GM21786 (cell line): ENCODE data around the gene CFAP77.
"Not testable (repeated sequence)": the region's sequence is repeated elsewhere in the genome, so short reads cannot be mapped to it uniquely, and the experiment has no call there.

ENCODE experiments used
- ATAC-seq: cut with Tn5 transposase; IDR thresholded peaks from one replicate; pipeline ENCODE4 v1.9.1; 2021; ENCODE audit not compliant: unreplicated experiment

Gene CFAP77

GRCh38 chr9:132545578-132545977 is 135.6 kb downstream of the CFAP77 start:
- no peak for ATAC-seq

GRCh38 chr9:132546148-132547051 is 136.4 kb downstream of the CFAP77 start:
- no peak for ATAC-seq

DNA sequence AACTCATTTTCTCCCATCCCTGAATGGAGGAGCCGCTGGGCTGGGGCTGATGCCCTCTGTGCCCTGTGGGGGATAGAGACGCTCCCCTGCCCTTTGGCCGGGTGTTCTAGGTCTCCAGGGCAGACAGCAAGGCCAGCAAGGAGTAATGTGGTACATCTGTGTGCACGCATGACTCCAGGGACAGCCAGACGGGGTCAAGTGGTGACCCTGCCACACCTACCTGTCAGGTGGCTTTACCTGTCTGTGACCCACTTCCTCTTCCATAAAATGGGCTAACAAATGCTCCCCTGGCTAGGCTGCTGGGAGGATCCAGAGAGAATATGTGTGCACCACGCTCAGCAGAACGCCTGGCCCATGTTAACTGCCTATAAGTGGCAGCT is 137.0 kb downstream of the CFAP77 start:
- no peak for ATAC-seq

DNA sequence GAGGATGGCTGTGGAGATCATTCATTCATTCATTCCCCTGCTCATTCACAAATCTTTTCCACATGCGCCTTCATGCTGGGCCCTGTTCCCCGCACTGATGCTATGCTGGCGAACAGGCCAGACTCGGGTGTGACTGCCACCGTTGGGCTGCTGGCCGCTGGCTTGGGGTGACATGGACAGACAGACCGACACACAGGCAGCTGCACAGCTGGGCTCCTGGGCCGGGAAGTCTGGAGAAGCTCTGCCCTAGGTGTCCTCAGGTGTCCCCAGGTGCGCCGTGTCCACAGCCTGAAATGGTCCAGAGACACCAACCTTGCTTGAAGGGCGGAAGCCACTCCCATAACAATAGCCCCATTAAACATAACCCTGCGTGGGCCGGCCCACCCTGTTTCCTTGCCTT is 137.4 kb downstream of the CFAP77 start:
- no peak for ATAC-seq

DNA sequence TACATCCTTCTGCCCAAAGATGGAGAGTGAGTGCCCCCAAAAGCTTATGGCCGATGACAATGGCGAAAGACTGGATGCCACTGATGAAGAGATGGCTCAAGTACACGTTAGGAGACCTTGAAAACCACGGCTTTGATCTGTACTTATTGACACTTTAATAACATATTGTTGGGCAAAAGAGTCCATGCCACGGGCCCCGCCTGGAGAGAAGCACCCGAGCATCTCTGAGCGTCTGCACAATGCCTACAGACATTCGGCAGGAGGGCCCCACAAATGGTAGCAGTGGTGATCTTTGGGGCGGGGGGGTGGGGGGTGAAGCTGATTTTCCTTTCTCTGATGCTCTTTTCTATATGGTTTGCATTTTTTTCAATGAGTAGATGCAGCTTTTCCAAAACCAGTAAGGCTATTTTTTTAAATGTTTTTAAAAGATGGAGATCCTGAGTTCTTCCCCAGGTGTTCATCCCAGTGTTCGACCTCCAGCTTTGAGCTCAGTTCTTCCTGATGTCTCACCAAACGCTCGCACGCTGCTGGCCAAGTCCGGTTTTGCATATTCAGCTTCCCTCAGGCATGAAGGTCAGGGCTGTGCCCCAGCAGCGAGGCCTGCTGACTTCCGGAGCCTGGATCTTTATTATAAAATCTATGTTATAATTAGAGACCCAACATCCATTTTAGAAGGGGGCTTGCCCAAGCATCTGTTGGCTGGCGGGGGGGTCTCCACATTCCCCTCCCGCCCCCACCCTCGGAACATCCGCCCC is 138.1 kb downstream of the CFAP77 start:
- no peak for ATAC-seq

DNA sequence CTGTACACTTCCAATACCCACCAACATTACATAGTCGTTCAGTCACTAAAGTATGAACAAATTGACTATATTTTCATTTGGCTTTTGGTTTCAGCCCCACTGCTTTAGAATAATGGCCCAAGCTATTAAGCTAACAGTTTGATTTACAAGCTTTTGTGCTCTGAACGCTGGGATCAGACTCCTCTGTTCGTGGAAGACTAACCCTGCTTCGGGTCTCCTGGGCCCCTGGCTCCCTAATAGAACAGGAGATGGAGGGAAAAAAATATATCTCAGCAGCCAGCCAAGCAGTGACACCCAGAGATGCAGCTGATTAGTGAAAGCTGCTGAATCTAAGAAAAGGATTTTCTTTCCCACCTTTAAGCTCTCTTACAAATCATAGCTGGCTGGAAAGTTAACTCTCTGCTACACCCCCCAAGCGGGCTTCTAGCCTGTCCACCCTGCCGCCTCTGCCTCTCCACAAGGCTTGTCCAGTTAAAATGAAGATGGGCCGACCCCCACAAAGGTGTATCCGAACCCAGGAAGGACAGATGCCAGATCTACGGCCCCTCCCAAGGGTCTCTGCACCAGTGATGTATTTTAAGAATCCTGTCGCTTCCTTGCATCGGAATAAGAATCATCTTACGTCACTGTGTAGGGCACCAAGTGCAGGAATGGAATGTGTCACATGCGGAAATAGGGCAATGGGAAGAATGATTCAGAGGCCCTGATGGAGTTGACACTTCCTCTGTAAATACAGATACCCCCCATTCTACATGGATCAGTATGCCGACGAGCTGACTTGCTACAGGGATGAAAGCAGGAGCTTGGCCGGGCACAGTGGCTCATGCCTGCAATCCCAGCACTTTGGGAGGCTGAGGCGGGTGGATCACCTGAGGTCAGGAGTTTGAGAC is 139.0 kb downstream of the CFAP77 start:
- no peak for ATAC-seq

GRCh38 chr9:132551556-132551955 is 141.5 kb downstream of the CFAP77 start:
- ATAC-seq = no peak

GRCh38 chr9:132552041-132552440 is 142.0 kb downstream of the CFAP77 start:
- no peak for ATAC-seq

DNA sequence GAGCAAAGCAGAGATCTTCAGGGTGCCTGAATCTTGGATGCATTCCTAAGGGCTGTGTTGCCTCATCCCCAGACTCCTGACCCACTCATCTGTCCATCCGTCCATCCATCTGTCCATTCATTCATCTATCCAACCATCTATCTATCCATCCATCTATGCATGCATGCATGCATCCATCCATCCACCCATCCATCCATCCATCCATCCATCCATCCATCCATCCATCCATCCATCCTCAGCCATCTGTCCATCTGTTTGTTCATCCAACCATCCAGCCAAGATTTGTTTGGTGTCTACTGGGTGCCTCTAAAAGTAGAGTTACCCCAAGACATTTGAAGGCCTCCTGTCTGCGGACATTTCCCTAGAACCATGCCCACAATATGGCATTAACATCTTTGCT is 144.7 kb downstream of the CFAP77 start:
- ATAC-seq = no peak

DNA sequence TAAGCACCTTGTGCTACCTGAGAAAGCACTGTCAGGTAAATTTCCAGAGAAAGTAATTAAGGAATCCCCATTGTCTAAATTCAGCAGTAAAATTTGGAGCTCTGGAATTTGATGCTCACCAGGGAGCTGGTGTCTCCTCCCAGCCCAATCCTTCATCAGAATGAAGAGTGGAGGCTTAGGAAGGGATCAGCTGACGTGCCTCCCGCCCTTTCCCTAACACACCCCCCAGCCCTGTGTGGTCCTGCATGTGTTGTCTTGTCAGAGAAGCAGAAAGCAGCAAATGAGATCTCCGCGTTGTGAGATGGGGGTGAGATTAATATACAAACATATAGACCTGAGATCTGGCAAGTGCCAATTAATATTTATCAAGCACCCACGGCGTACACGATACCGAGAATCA is 145.5 kb downstream of the CFAP77 start:
- no peak for ATAC-seq

DNA sequence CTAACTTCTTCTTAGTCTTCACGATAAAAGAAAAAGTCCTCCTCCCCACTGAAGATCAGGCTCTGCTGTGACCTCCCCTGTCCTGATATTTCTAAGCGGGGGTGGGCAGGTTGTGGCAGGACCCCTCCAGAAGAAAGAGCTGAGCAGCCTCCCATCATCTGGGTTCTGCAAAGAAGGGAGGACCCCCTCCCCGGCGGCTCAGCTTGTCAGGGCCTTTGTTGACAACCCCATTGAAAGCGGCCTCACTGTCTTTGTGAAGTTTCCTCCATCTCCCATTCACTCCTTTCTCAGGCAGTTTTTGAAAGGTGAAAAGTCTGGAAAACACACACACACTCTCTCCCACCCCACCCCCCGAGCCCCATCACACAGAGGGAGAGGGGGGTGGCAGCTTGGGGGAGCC is 146.2 kb downstream of the CFAP77 start:
- no peak for ATAC-seq

GRCh38 chr9:132556714-132557113 is 146.7 kb downstream of the CFAP77 start:
- no peak for ATAC-seq

GRCh38 chr9:132557159-132557558 is 147.1 kb downstream of the CFAP77 start:
- ATAC-seq = no peak

- no peak for ATAC-seq
These were observed 149.7 kb downstream of the CFAP77 start for GRCh38 chr9:132559711-132560110.

GRCh38 chr9:132560616-132561202 is 150.7 kb downstream of the CFAP77 start:
- ATAC-seq = no peak

- no peak for ATAC-seq
These were observed 152.2 kb downstream of the CFAP77 start for GRCh38 chr9:132562306-132562573.

GRCh38 chr9:132564526-132564925 is 154.5 kb downstream of the CFAP77 start:
- ATAC-seq = no peak

GRCh38 chr9:132568787-132569186 is 158.8 kb downstream of the CFAP77 start:
- not testable (repeated sequence) for ATAC-seq

DNA sequence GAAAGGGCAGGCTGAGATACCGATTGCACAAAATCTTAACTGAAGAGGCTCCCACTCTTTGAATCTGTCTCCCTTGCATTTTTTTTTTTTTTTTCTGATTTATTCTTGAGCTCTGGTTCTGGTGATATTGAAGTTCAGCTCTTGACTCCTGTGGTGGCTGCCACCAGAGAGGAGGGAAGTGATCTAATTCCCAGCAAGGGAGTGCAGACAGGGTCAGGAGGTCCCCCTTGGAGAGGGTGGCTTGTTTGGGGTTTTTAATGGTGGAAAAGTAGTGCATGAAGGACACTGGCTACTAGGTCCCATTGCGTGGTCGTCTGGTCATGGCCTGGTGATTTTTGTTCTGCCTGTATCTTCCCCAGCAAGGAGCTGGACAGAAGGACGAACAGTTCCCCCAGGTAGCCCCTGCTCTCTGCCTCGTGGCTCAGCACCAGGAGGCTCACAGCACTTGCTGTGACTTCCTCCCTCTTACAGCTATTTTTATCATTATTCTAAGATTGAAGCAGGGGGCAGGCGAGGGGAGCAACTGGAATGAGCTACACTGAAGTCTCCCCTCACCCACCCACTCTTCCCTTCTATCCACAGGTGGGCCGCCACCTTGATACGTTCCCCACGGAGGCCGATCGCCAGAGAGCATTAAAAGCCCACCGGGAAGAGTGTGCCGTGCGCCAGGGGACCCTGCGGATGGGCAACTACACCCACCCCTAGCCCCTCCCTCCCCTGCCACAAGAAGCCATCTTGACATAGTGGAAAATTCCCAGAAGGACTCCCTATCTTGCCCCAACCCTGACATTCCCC is 162.0 kb downstream of the CFAP77 start:
- no peak for ATAC-seq

- ATAC-seq = no peak
These were observed 162.9 kb downstream of the CFAP77 start for GRCh38 chr9:132572921-132573320.
